Aorta (tissue), 5 donors: ENCODE measurements around the gene CFAP92. TPM values are rescaled to one million over a fixed set of nuclear protein-coding genes. Genes with fewer than 3 reads are reported as not detected.

Experiments
- ATAC-seq: fragments of 200-7000 bp; cut with Tn5 transposase; one replicate; pipeline ENCODE4 v1.9.1; 2022; ENCODE audit warnings: moderate library complexity; ENCODE audit not compliant: low FRiP score
- DNase-seq, 2 donors: peaks; one replicate each; pipeline ENCODE4 v3.0.0-alpha.2; 2020
- H3K27ac ChIP-seq, 2 donors: one replicate each; pipeline ENCODE4 v1.5.1; 2013; ENCODE audit warnings: low read length in 2 of 2, mild to moderate bottlenecking in 2 of 2, moderate library complexity in 2 of 2, control low read depth in 1 of 2, inconsistent platforms in 1 of 2, low read depth in 1 of 2
- H3K27me3 ChIP-seq, 2 donors: one replicate each; pipeline ENCODE4 v1.6.1; 2013; ENCODE audit warnings: control low read depth in 1 of 2, low read length in 1 of 2, mild to moderate bottlenecking in 1 of 2, moderate library complexity in 1 of 2; ENCODE audit not compliant: insufficient read depth in 2 of 2, control insufficient read depth in 1 of 2
- H3K36me3 ChIP-seq, 2 donors: one replicate each; pipeline ENCODE4 v1.6.1; 2013; ENCODE audit warnings: control low read depth in 1 of 2, low read length in 1 of 2, mild to moderate bottlenecking in 1 of 2; ENCODE audit not compliant: insufficient read depth in 2 of 2, control insufficient read depth in 1 of 2
- H3K4me1 ChIP-seq, 2 donors: one replicate each; pipeline ENCODE4 v1.6.1; 2013; ENCODE audit warnings: low read length in 2 of 2, control low read depth in 1 of 2, mild to moderate bottlenecking in 1 of 2, moderate library complexity in 1 of 2; ENCODE audit not compliant: insufficient read depth in 2 of 2, control insufficient read depth in 1 of 2
- H3K4me3 ChIP-seq, 2 donors: one replicate each; pipeline ENCODE4 v1.5.1; 2013; ENCODE audit warnings: low read length in 2 of 2, control low read depth in 1 of 2, mild to moderate bottlenecking in 1 of 2
- H3K9me3 ChIP-seq: one replicate; pipeline ENCODE4 v1.6.1; 2013; ENCODE audit warnings: mild to moderate bottlenecking, low read length; ENCODE audit not compliant: control insufficient read depth
- WGBS, 2 donors: extraction: QIAGEN DNeasy Blood & Tissue Kit; methylation state at CpG; one replicate each; pipeline ENCODE4 v1.1.7; 2013; 5-methylcytosine and 5-hydroxymethylcytosine counted together
- intact Hi-C, 2 donors: fragments of 100-400 bp; cut with DNase I; formaldehyde crosslinking; loops; one replicate each; pipeline versions ENCODE4 v1.14.2 to v1.15.0; 2022
- polyA plus RNA-seq, 2 donors: library from polyadenylated mRNA; stranded (reverse); fragments of 200-250 nt; gene quantifications; one replicate each; pipeline ENCODE4 v1.2.3, GENCODE V29; 2013
- total RNA-seq, 2 donors: library from RNA; stranded (reverse); fragmentation: NEBNext Ultra II Directional; extraction: Animal tissue kit (Norgen Biotek cat#: 25700); gene quantifications; one replicate each; pipeline ENCODE4 v1.2.1, GENCODE V29; 2021
- donor health status: healthy with polysubstance abuse.
- donor health status: Bipolar disorder and iron deficiency.
- donor health status: DM: no; HTN: no; CAD: no.
- donor health status: DM: no; HTN: no; CAD: no.
- donor health status: DM: yes; HTN: yes; CAD: no.

CFAP92 gene
- total and polyA plus RNA-seq, 4 donors: 0.62 to 1.2 TPM; not detected in 2

- ATAC-seq (peak; percentile 80), DNase-seq (peak in 1 of 2 donors; percentile 61)
- no peaks in the 10 kb centered on the region for H3K4me1 ChIP-seq
- WGBS, 2 donors: 10% methylated on average over 12 of the region's 12 CpGs
- H3K27me3 ChIP-seq: no peaks in the 10 kb centered on the region
- H3K9me3 ChIP-seq: no peaks in the 10 kb centered on the region
- no peak overlapping the region for H3K4me3 ChIP-seq
- intact Hi-C loops: loop anchor here (2.0 to 10.0 kb wide), 3 partner anchors 125 to 279 kb away; partner anchors contain the start of gene COPG1 (in 2 of the 2)
- no peak overlapping the region for H3K27ac ChIP-seq
- H3K36me3 ChIP-seq: no peaks in the 10 kb centered on the region
Observed at GRCh38 chr3:128969993-128970739, 23.7 kb downstream of the CFAP92 start.

GRCh38 chr3:128967748-128968355 lies 26.0 kb downstream of the CFAP92 start:
- Histone ChIP-seq H3K9me3 (no peaks in the 10 kb centered on the region), H3K27ac (no peak overlapping the region), H3K36me3 (no peaks in the 10 kb centered on the region), H3K27me3 (no peaks in the 10 kb centered on the region), H3K4me1 (no peaks in the 10 kb centered on the region), H3K4me3 (no peak overlapping the region)
- DNase-seq: no peak
- 76 to 78% methylated on average over 6 of the region's 6 CpGs for WGBS, 2 donors
- intact Hi-C loops: no loop called here
- no peak for ATAC-seq

- Histone ChIP-seq H3K4me1 (no peaks in the 10 kb centered on the region), H3K36me3 (no peaks in the 10 kb centered on the region), H3K4me3 (no peak overlapping the region), H3K27ac (no peak overlapping the region), H3K9me3 (no peaks in the 10 kb centered on the region), H3K27me3 (no peaks in the 10 kb centered on the region)
- DNase-seq (no peak), ATAC-seq (no peak)
- 88% methylated on average over 3 of the region's 3 CpGs for WGBS, 2 donors
- intact Hi-C loops: no loop called here
Observed at GRCh38 chr3:128965818-128966217, 28.1 kb downstream of the CFAP92 start.

- Histone ChIP-seq H3K9me3 (no peaks in the 10 kb centered on the region), H3K27me3 (no peaks in the 10 kb centered on the region), H3K4me3 (no peak overlapping the region), H3K36me3 (no peaks in the 10 kb centered on the region), H3K4me1 (no peaks in the 10 kb centered on the region), H3K27ac (no peak overlapping the region)
- DNase-seq (no peak), ATAC-seq (no peak)
- intact Hi-C loops: no loop called here
- WGBS, 2 donors: 80 to 85% methylated on average over 8 to 9 of the region's 9 CpGs
Observed at GRCh38 chr3:128965280-128965679, 28.6 kb downstream of the CFAP92 start.

GRCh38 chr3:128956440-128956839 lies 37.4 kb downstream of the CFAP92 start:
- intact Hi-C loops: no loop called here
- no peaks in the 10 kb centered on the region for H3K27me3 ChIP-seq
- no peak for DNase-seq
- no peak overlapping the region for H3K27ac ChIP-seq
- ATAC-seq: no peak
- H3K36me3 ChIP-seq: no peaks in the 10 kb centered on the region
- H3K4me3 ChIP-seq: no peak overlapping the region
- 98% methylated on average over 2 of the region's 2 CpGs for WGBS, 2 donors
- H3K4me1 ChIP-seq: no peaks in the 10 kb centered on the region
- H3K9me3 ChIP-seq: no peaks in the 10 kb centered on the region

- WGBS, 2 donors: 62 to 65% methylated on average over 15 of the region's 15 CpGs
- Histone ChIP-seq H3K27ac (no peak overlapping the region), H3K4me1 (no peaks in the 10 kb centered on the region), H3K27me3 (no peaks in the 10 kb centered on the region), H3K4me3 (no peak overlapping the region), H3K9me3 (no peaks in the 10 kb centered on the region), H3K36me3 (no peaks in the 10 kb centered on the region)
- intact Hi-C loops: no loop called here
- DNase-seq (no peak), ATAC-seq (no peak)
Observed at GRCh38 chr3:128950223-128950938, 43.5 kb downstream of the CFAP92 start.

GRCh38 chr3:128949158-128949557 lies 44.7 kb downstream of the CFAP92 start:
- intact Hi-C loops: no loop called here
- no peaks in the 10 kb centered on the region for H3K4me1 ChIP-seq
- no peak overlapping the region for H3K27ac ChIP-seq
- ATAC-seq: no peak
- no peak for DNase-seq
- no peaks in the 10 kb centered on the region for H3K36me3 ChIP-seq
- no peak overlapping the region for H3K4me3 ChIP-seq
- 94 to 96% methylated on average over 3 of the region's 3 CpGs for WGBS, 2 donors
- H3K9me3 ChIP-seq: no peaks in the 10 kb centered on the region
- no peaks in the 10 kb centered on the region for H3K27me3 ChIP-seq

- Histone ChIP-seq H3K4me3 (no peak overlapping the region), H3K27me3 (no peaks in the 10 kb centered on the region), H3K36me3 (no peaks in the 10 kb centered on the region), H3K4me1 (no peaks in the 10 kb centered on the region), H3K9me3 (no peaks in the 10 kb centered on the region), H3K27ac (no peak overlapping the region)
- DNase-seq: no peak
- intact Hi-C loops: no loop called here
- 46 to 56% methylated on average over 7 of the region's 7 CpGs for WGBS, 2 donors
- ATAC-seq: no peak
Observed at GRCh38 chr3:128946411-128946810, 47.5 kb downstream of the CFAP92 start.

- no peak overlapping the region for H3K4me3 ChIP-seq
- no peaks in the 10 kb centered on the region for H3K9me3 ChIP-seq
- H3K4me1 ChIP-seq: no peaks in the 10 kb centered on the region
- H3K36me3 ChIP-seq: no peaks in the 10 kb centered on the region
- 65 to 79% methylated on average over 3 of the region's 3 CpGs for WGBS, 2 donors
- H3K27ac ChIP-seq: no peak overlapping the region
- intact Hi-C loops: no loop called here
- no peak for DNase-seq
- no peaks in the 10 kb centered on the region for H3K27me3 ChIP-seq
- no peak for ATAC-seq
Observed at GRCh38 chr3:128945878-128946175, 48.0 kb downstream of the CFAP92 start.
